Right lung (tissue), 10 donors: Measurements from ENCODE around the gene ATP9B. TPM values are rescaled to one million over a fixed set of nuclear protein-coding genes. Genes with fewer than 3 reads are reported as not detected.

Experiments used
- DNase-seq, 2 donors: peaks; one replicate each; pipeline ENCODE4 v3.0.0-alpha.2; 2013
- long read RNA-seq, 8 donors: transcript quantifications; one replicate each; lab custom pipeline, GENCODE V29; 2026
- polyA plus RNA-seq, 5 donors: library from polyadenylated mRNA; unstranded; fragments of 120-200 nt; gene quantifications; one replicate each; pipeline versions ENCODE4 v1.2.1 to v1.2.3, GENCODE V29; 2013; ENCODE audit warnings: inconsistent platforms in 1 of 5, low replicate concordance in 1 of 5; ENCODE audit not compliant: insufficient read length in 5 of 5, insufficient read depth in 1 of 5

Gene ATP9B
- polyA plus RNA-seq: 10 to 100 TPM; 26.4 to 36.4 (median 34.5) TPM
- long read RNA-seq, donor 1: 0 reads
- long read RNA-seq, donor 2, partial matches to known transcripts: 0 of 1 reads
- long read RNA-seq, donor 2, other reads (novel, unspliced or antisense): 0 of 1 reads
- long read RNA-seq, donor 3, full-length matches to known transcripts: 1 of 1 reads
- long read RNA-seq, donor 3, partial matches to known transcripts: 0 of 1 reads
- long read RNA-seq, donor 3, other reads (novel, unspliced or antisense): 0 of 1 reads
- long read RNA-seq, donor 4, full-length matches to known transcripts: 1 of 1 reads
- long read RNA-seq, donor 4, partial matches to known transcripts: 0 of 1 reads
- long read RNA-seq, donor 4, other reads (novel, unspliced or antisense): 0 of 1 reads
- long read RNA-seq, donor 5, full-length matches to known transcripts: 1 of 1 reads
- long read RNA-seq, donor 5, partial matches to known transcripts: 0 of 1 reads
- long read RNA-seq, donor 5, other reads (novel, unspliced or antisense): 0 of 1 reads
- long read RNA-seq, donor 6, partial matches to known transcripts: 0 of 1 reads
- long read RNA-seq, donor 6, other reads (novel, unspliced or antisense): 0 of 1 reads
- long read RNA-seq, donor 7, full-length matches to known transcripts: 3 of 3 reads
- long read RNA-seq, donor 7, partial matches to known transcripts: 0 of 3 reads
- long read RNA-seq, donor 7, other reads (novel, unspliced or antisense): 0 of 3 reads
- long read RNA-seq, donor 8: 0 reads

GRCh38 chr18:79068937-79069716 is at the start of gene ATP9B:
ATP9B (plus strand) TSS chr18:79069394; CDS start chr18:79069411, 17 bp downstream.
- DNase-seq: peak; percentile 100

DNA sequence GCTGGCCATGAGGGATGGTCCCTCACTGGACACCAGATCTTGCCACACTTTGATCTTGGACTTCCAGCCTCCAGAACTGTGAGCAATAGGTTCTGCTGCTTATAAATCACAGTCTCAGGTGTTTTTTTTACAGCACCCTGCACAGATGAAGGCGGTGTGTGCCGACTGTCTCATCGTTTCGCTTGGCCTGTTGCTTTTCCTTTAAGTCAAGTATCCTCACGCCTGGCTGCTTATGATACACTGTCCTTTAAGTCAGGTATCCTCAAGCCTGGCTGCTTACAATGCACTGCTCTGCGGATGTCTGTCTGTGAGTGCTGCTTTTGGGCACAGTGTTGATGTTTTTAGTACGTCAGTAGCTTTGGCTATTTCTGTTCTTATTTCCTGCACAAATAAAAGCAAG is 49.3 kb upstream of the ATP9B start:
- no peak for DNase-seq

- DNase-seq: no peak
Observed at GRCh38 chr18:79022603-79023002, 46.6 kb upstream of the ATP9B start.

GRCh38 chr18:79026491-79026890 is 42.7 kb upstream of the ATP9B start:
- no peak for DNase-seq

DNA sequence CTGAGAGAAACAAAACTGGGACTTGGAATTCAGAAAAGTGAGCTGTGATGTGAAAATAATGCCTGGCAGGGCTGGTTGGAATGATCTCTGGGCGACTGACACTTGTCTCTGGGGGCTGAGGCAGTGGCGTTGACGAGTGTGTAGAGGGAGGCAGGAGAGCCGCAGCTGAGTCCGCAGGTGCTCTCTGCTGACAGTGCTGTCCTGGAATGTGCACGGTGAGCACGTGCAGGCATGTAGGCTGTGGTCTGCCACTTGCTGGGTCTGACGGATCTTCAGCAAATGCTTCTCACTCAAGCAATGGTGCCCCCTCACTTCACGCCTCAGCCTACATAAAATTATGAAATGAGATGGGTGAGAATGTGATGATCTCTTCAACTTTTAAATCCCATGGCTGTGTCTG is 38.5 kb upstream of the ATP9B start:
- no peak for DNase-seq

DNA sequence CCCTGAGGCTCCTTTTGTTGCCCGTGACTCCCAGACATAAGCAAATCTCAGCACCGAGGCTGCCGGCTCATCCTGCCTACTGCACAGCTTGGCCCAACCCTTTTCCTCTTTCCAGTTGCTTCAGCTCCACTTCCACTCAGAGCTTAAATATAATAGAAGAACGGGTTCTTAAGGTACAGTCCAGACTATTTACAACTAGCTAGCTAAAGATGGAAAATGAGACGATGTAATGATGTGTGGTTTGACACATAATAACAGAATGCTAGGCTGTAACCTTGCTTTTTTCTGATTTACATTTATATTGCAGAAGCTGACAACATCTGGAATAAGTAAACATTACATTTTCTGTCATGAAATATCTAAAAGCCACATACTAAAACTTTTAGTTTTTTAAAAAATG is 26.9 kb upstream of the ATP9B start:
- DNase-seq: peak; percentile 40 to 54

GRCh38 chr18:79043288-79043687 is 25.9 kb upstream of the ATP9B start:
- DNase-seq: no peak

- DNase-seq: no peak
Observed at GRCh38 chr18:79046522-79046921, 22.7 kb upstream of the ATP9B start.

GRCh38 chr18:79047556-79048244 is 21.5 kb upstream of the ATP9B start:
- DNase-seq: no peak

DNA sequence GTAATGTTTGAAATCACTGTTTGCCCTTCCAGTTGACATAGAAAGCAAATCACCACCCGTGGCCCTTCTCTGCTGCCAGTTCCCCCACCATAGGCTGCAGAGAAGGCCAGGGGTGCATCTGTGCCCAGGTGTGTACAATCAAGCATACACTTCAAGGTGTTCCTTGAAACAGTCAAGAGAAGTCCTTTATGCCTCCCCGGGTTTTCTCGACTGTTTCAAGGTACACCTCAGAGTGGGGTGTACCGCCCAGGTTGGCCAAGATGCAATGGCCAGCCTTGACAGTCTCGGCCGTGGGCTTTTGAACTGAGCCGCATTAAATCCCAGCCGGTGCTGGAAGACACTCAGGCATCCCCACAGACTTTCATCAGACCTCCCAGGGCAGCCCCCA is 21.0 kb upstream of the ATP9B start:
- no peak for DNase-seq

DNA sequence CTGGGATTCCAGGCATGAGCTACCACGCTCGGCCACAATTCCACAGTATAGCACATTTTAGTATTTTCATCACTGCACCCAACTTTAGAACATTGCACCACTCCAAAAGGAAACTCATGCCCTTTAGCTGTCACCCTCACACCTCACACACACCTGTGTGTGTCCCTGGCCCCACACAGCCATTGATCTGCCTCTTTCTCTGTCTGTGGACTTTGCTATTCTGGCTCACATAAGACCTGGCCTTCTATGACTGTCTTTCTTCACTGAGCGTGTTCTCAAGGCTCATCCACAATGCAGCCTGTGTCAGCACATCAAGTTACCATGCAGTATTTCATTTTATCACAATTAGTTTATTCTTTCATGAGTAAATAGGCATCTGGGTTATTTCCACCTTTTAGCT is 19.7 kb upstream of the ATP9B start:
- DNase-seq: no peak

DNA sequence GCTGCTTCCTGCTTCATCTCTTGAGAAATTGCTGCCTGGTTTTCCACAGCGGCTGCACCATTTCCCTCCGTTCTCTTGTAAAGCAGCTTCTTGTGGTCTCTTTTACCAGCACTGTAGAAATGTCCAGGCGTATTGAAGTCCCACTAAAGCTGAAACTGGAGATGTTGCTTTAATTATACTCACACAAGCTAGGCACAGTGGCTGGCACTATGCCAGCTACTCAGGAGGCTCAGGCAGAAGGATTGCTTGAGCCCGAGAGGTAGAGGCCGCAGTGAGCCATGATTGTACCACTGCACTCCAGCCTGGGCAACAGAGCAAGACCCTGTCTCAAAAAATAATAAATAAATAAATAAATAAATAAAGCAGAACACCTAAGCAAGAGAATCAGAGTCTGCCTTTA is 19.2 kb upstream of the ATP9B start:
- DNase-seq: no peak

DNA sequence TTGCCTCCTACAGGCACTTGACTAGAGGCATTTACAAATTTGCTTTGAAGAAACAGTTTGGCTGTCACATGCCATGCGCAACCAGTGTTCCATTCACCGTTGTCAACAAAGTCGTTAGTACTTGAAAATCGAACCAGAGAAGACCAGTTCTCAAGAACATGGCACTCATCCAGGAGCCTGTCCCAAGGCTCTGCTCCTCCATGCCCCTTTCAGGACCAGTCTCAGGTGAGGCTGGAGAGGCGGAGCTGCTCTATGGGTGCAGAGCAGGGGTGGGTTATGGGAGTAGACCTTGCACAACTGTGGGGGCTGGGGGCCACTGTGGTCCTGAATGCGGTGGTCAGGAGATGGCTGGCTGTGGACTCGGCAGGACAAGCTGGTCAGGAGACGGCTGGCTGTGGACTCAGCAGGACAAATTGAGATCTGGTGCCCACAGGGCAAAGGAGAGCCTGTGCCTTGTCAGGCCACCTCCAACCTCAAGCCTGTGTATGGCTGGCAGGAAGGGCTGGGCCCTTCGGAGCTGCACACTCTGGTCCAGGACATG is 12.3 kb upstream of the ATP9B start:
- DNase-seq: no peak

DNA sequence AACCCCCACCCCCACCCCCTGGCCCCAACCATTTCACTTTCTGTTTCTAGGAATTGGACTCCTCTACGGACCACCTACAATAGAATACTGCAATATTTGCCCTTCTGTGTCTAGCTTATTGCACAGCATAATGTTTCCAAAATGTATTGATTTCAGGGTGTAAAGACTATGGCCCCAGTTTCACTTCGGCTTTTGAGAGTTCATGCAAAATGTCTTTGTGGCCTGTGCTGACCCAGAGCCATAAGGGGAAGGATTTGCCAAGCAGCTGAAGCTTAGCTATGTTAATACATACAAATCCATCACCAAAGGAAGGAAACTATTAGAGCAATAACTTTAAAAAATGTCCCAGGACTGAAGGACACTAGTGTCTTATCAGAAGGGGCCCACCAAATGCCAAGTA is 11.2 kb upstream of the ATP9B start:
- no peak for DNase-seq

DNA sequence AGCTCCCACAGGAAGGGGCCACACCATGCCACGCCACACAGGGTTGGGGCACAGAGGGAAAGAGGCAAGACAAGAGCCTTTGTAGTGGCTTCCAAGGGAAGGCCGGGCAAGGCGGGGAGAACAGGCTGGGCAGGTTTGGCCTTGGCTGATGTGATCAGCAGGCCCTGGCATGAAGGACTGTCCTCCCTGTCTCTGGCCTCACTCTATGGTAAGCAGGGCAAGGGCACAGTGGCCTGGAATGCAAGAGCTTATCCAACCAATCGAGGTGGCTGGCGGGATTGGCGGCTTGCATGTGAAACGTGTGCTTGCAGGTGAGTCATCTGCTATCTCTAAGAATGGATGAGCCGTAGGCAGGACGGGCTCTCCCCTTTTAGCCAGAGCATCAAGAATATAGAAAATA is 6.4 kb upstream of the ATP9B start:
- DNase-seq: no peak

DNA sequence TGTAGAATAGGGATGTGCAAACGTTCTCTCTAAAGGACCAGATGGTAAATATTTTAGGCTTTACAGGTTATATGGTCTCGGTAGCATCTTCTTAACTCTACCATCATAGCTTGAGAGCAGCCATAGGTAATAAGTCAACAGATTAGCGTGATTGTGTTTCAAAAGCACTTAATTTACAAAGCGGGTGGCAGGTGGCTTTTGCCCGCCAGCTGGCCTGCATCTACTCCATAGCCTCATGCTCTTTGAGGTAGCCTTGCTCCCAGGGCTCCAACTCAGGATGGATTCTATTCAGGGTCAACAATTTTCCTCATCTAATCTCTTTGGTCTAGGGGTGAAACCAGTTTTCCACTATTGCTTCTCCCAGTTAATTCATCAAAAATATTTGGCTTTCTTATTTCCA is 5.0 kb upstream of the ATP9B start:
- DNase-seq: no peak

- no peak for DNase-seq
Observed at GRCh38 chr18:79065802-79066201, 3.4 kb upstream of the ATP9B start.

- no peak for DNase-seq
Observed at GRCh38 chr18:79067611-79068010, 1.6 kb upstream of the ATP9B start.

DNA sequence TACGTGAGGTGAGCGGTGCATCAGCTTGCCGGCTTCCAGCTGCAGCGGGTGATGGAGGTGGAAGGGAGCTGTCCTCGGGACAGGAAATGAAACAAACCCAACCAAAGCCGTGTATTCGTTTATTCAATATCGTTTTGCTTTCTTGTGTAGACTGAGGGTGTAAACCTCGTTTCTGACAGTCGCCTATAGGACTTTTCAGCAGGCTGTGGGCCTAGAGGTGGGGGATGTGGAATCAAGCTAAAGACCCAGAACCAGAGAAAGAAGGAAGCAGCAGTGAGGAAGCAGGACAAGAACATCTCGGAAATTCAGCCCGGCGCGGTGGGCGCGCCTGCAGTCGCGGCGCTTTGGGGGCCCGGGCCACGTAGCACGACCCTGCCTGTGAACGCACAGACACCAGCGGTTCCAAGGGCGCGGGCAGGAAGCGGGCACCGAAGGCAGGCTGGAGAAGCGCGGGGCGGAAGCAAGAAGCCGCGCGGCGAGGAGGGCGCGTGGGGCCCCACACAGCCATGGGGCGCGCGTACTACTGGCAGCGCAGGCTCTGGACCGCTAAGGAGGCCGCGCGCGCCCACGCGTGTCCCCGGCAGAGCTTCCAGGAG is 755 bp upstream of the ATP9B start:
- no peak for DNase-seq

GRCh38 chr18:79069717-79070151 is 540 bp downstream of the ATP9B start:
- DNase-seq: peak in 1 of 2 donors; percentile 27

DNA sequence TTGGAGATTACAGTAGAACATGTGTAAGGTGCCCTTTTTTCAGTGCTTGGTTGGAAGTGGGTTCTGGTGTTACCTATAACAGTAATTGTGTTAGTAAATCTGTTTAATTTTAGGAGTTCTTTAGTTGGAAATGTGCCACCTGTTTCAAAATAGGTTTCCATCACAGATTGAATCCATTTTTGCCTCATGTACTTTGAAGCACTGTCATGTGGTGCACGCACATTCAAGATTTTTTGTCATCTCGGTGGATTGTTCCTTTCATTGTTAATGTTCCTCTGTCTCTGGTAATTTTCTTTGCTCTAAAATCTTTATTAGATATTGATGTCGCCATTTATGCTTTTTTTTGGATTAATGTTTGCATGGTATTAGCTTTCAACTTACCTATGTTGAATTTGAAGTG is 1.3 kb downstream of the ATP9B start:
- DNase-seq: no peak
